Measurements from ENCODE around the gene MOV10L1.
A peak's percentile ranks its signal among the peaks of the same experiment; 100 is the strongest.

The MOV10L1 gene

DNA sequence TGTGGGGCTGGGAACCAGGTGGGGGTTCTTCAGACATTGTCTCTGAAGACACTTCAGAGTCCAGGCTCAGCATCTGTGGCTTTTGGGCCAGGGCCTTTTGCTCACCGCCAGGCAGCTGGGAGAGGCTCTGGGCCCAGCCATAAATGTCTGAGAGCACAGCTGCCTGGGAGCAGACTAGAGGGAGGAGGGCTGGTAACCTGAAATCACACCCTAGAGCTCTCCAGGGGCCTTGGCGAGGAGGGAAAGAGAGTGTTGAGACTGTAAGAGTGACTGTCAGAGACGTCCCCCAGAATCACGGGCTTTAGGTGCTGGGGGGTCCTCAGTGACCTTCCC is 100.0 kb downstream of the MOV10L1 start:
- Histone ChIP-seq H3K27ac (peak overlapping the region; percentile 60), H3K9me3 (ENCODE audit: control insufficient read depth, low read length) (no peaks in the 10 kb centered on the region), H3K4me1 (peaks cover 3% of the 10 kb centered on the region), H2AFZ (no peak overlapping the region), H3K4me2 (ENCODE audit: low read length) (peak overlapping the region; percentile 91), H3K79me2 (no peaks in the 10 kb centered on the region), H3K9ac (no peak overlapping the region), H3K27me3 (ENCODE audit: control insufficient read depth, insufficient read depth, low read length) (no peaks in the 10 kb centered on the region), H3K36me3 (ENCODE audit: control insufficient read depth, insufficient read depth, low read length) (no peaks in the 10 kb centered on the region), H3K4me3 (ENCODE audit: low read depth, low read length) (peak overlapping the region; percentile 55)
- no peak for TF ChIP-seq CTCF (IDR thresholded peaks at IDR 0.05)

DNA sequence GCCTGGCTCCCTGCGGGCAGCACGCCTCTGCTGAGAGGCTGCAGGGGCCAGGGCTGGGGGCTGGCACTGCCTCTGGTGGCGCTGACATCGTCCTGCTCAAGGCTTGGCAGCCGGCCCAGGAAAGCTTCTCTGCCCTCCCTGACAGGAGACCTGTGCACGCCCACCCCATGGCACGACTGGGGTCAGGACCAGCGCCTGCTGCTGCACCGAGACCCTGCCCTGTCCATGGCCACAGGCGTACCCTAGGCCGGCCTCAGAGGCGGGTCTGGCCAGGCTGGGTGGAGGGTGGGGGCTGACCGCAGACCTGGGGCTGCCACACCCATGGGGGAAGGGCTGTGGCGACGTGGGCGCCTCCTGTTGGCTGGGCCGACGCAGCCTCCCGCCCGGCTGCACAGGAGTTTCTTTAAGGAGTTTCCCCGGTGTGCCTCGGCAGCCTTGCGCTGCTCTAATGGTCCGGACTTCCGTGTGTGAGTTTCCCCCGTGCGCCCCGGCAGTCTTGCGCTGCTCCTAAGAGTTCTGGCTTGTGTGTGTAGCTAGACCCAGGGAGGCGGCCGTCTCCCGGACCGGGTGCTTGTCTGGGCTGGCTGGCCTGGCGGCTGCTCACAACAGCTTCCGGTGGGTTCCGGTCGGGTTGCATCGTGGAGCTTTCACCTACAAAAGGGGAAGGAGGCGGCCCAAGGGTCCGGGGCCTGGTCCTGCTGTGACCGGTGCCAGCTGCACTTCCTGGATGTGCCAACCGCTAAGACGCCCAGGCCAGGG is 100.6 kb downstream of the MOV10L1 start:
- no peak overlapping the region for H3K9ac ChIP-seq
- TF ChIP-seq CTCF (IDR thresholded peaks at IDR 0.05) = peak; percentile 36
- peak overlapping the region; percentile 66 for H2AFZ ChIP-seq
- no peaks in the 10 kb centered on the region for H3K9me3 ChIP-seq (ENCODE audit: control insufficient read depth, low read length)
- H3K4me1 ChIP-seq = peaks cover 3% of the 10 kb centered on the region
- no peaks in the 10 kb centered on the region for H3K36me3 ChIP-seq (ENCODE audit: control insufficient read depth, insufficient read depth, low read length)
- peak overlapping the region; percentile 91 for H3K4me2 ChIP-seq (ENCODE audit: low read length)
- no peaks in the 10 kb centered on the region for H3K79me2 ChIP-seq
- peak overlapping the region; percentile 55 for H3K4me3 ChIP-seq (ENCODE audit: low read depth, low read length)
- H3K27me3 ChIP-seq (ENCODE audit: control insufficient read depth, insufficient read depth, low read length) = no peaks in the 10 kb centered on the region
- peak overlapping the region; percentile 60 for H3K27ac ChIP-seq

GRCh38 chr22:50190941-50191741 is 101.3 kb downstream of the MOV10L1 start:
- Histone ChIP-seq H3K4me2 (ENCODE audit: low read length) (peak overlapping the region; percentile 91), H3K27ac (peak overlapping the region; percentile 60), H3K9me3 (ENCODE audit: control insufficient read depth, low read length) (no peaks in the 10 kb centered on the region), H3K4me3 (ENCODE audit: low read depth, low read length) (peak overlapping the region; percentile 55), H3K9ac (no peak overlapping the region), H3K79me2 (no peaks in the 10 kb centered on the region), H2AFZ (no peak overlapping the region), H3K4me1 (peaks cover 3% of the 10 kb centered on the region), H3K36me3 (ENCODE audit: control insufficient read depth, insufficient read depth, low read length) (no peaks in the 10 kb centered on the region), H3K27me3 (ENCODE audit: control insufficient read depth, insufficient read depth, low read length) (no peaks in the 10 kb centered on the region)
- TF ChIP-seq CTCF (IDR thresholded peaks at IDR 0.05) = no peak

DNA sequence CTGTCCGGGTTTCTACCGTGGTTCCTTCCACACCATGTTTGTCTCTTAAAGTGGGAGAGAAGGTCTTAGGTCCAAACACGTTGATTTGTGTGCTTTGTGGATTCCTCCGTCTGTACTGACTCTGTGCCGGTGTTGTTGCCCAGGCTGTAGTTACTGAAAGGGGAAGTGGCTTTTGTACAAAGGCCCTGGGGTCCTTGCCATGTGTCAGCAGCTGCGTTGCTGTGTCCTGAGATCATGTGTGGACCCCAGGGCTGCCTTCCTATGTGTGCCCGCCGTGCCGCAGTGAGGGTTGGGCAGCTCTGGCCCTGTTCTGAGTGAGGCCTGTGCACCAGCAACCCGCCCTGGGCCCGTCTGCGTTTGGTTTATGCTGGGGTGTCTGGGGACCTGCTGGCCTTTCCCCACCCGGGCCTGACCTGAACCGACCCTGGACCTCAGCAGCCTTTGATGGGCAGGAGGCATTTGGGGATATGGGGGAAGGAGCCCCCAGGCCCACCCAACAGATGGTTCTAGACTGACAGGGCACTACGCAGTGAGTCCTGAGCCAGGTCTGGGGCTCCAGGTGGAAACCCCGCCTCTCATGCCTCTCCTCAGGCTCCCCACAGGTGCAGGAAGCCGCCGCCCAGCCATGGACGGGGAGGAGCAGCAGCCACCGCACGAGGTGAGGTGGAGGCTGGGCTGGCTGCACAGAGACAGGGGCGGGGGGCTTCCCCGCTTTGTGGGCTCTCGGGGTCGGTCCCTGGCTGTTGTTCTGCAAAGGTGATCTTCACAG is 102.8 kb downstream of the MOV10L1 start:
- Histone ChIP-seq H3K36me3 (ENCODE audit: control insufficient read depth, insufficient read depth, low read length) (no peaks in the 10 kb centered on the region), H3K4me2 (ENCODE audit: low read length) (no peak overlapping the region), H2AFZ (no peak overlapping the region), H3K4me1 (peaks cover 3% of the 10 kb centered on the region), H3K27ac (no peak overlapping the region), H3K27me3 (ENCODE audit: control insufficient read depth, insufficient read depth, low read length) (no peaks in the 10 kb centered on the region), H3K9ac (no peak overlapping the region), H3K9me3 (ENCODE audit: control insufficient read depth, low read length) (no peaks in the 10 kb centered on the region), H3K4me3 (ENCODE audit: low read depth, low read length) (no peak overlapping the region), H3K79me2 (no peaks in the 10 kb centered on the region)
- TF ChIP-seq CTCF (IDR thresholded peaks at IDR 0.05) = no peak

Measured in parathyroid adenoma (tissue), 2 donors.